H1 (cell line): ENCODE data around the gene ZC3H12C. TPM values are rescaled to one million over a fixed set of nuclear protein-coding genes. Genes with fewer than 3 reads are reported as not detected.

Experiments used
- CTCF ChIA-PET: fragments of 300-600 bp; sonication (Branson Sonifier 250); formaldehyde crosslinking; loops from one replicate; lab custom pipeline; 2021; ENCODE audit not compliant: partially characterized antibody; lab: Charles Lee
- POLR2A ChIA-PET: fragments of 300-600 bp; sonication (Branson Sonifier 250); formaldehyde crosslinking; loops from one replicate; lab custom pipeline; 2021; ENCODE audit warnings: inconsistent platforms; ENCODE audit not compliant: partially characterized antibody; lab: Charles Lee
- DNase-seq, 2 experiments: peaks; one replicate each; pipeline versions ENCODE4 v3.0.0 to v3.0.0-alpha.2; 2010 to 2022; ENCODE audit warnings: low spot score in 2 of 2, low read depth in 1 of 2, mixed read lengths in 1 of 2
- FAIRE-seq: peaks from 2 replicates; lab custom pipeline; 2011; peaks lifted over from hg19 to GRCh38; lab: Jason Lieb, UNC
- H2AFZ ChIP-seq: 2 replicates; pipeline ENCODE4 v1.8.1; 2012; ENCODE audit warnings: low read length, inconsistent platforms
- H2AK5ac ChIP-seq: 2 replicates; pipeline ENCODE4 v1.6.1; 2013; ENCODE audit warnings: low read depth, low read length
- H2BK120ac ChIP-seq: replicated peaks from 2 replicates; pipeline ENCODE3; 2013; ENCODE audit warnings: low read depth, low read length, inconsistent platforms
- H2BK12ac ChIP-seq: 2 replicates; pipeline ENCODE4 v1.6.1; 2013; ENCODE audit warnings: low read depth, low read length
- H2BK15ac ChIP-seq: 2 replicates; pipeline ENCODE4 v1.6.1; 2013; ENCODE audit warnings: low read length
- H2BK20ac ChIP-seq: 2 replicates; pipeline ENCODE4 v1.6.1; 2013; ENCODE audit warnings: low read length
- H2BK5ac ChIP-seq: 2 replicates; pipeline ENCODE4 v1.6.1; 2013; ENCODE audit warnings: low read depth, low read length
- H3K14ac ChIP-seq: 2 replicates; pipeline ENCODE4 v1.6.1; 2013; ENCODE audit warnings: inconsistent platforms; ENCODE audit not compliant: insufficient read length
- H3K18ac ChIP-seq: 2 replicates; pipeline ENCODE4 v1.6.1; 2013; ENCODE audit warnings: low read length; ENCODE audit errors: extremely low read depth
- H3K23ac ChIP-seq: 2 replicates; pipeline ENCODE4 v1.6.1; 2013; ENCODE audit warnings: inconsistent platforms; ENCODE audit not compliant: insufficient read length
- H3K23me2 ChIP-seq: 2 replicates; pipeline ENCODE4 v1.6.1; 2013; ENCODE audit warnings: low read depth, low read length
- H3K27ac ChIP-seq: 2 replicates; pipeline ENCODE4 v1.6.1; 2011; ENCODE audit warnings: low read depth, low read length, inconsistent platforms
- H3K27me3 ChIP-seq, 4 experiments: replicated peaks in 1 of 4; 1 replicate in 1 of 4; 2 replicates in 3 of 4; pipeline versions ENCODE4 v1.6.1 to v1.8.1; 2011 to 2013; ENCODE audit warnings: low read length in 3 of 4, mild to moderate bottlenecking in 3 of 4, inconsistent platforms in 2 of 4, mixed read lengths in 2 of 4, moderate library complexity in 1 of 4; ENCODE audit not compliant: control insufficient read depth in 3 of 4, insufficient read depth in 3 of 4; ENCODE audit errors: extremely low read depth in 1 of 4
- H3K36me3 ChIP-seq, 4 experiments: 2 replicates each; pipeline versions ENCODE4 v1.6.1 to v1.8.1; 2011 to 2013; ENCODE audit warnings: mild to moderate bottlenecking in 4 of 4, low read length in 3 of 4, moderate library complexity in 2 of 4, control low read depth in 1 of 4, inconsistent platforms in 1 of 4; ENCODE audit not compliant: insufficient read depth in 4 of 4, control insufficient read depth in 2 of 4
- H3K4ac ChIP-seq: replicated peaks from 2 replicates; pipeline ENCODE3; 2013; ENCODE audit warnings: low read length, low read depth, mixed read lengths, inconsistent platforms; ENCODE audit not compliant: insufficient read length
- H3K4me1 ChIP-seq, 4 experiments: replicated peaks in 1 of 4; 1 replicate in 1 of 4; 2 replicates in 3 of 4; pipeline versions ENCODE4 v1.6.1 to v1.8.1; 2011 to 2013; ENCODE audit warnings: low read length in 3 of 4, inconsistent platforms in 2 of 4, mixed read lengths in 1 of 4; ENCODE audit not compliant: insufficient read depth in 4 of 4, control insufficient read depth in 3 of 4
- H3K4me2 ChIP-seq, 2 experiments: 2 replicates each; pipeline versions ENCODE4 v1.6.1 to v1.8.1; 2011 to 2013; ENCODE audit warnings: low read depth in 2 of 2, low read length in 2 of 2, control low read depth in 1 of 2, inconsistent platforms in 1 of 2, mild to moderate bottlenecking in 1 of 2; ENCODE audit not compliant: insufficient read depth in 1 of 2
- H3K4me3 ChIP-seq, 4 experiments: fragments of 200-600, 300-600 bp in 1 of 4; sonication (generic), shearing (Covaris generic), sonication (Bioruptor Twin) in 1 of 4; 2 replicates each; pipeline versions ENCODE4 v1.5.1 to v1.8.1; 2011 to 2016; ENCODE audit warnings: low read length in 4 of 4, low read depth in 3 of 4, control low read depth in 2 of 4, inconsistent platforms in 2 of 4, mild to moderate bottlenecking in 2 of 4, mixed read lengths in 1 of 4, moderate library complexity in 1 of 4; ENCODE audit not compliant: insufficient read depth in 2 of 4; ENCODE audit errors: extremely low read depth in 1 of 4
- H3K56ac ChIP-seq: replicated peaks from 2 replicates; pipeline ENCODE3; 2013; ENCODE audit warnings: low read depth, mild to moderate bottlenecking, mixed read lengths, low read length, inconsistent platforms; ENCODE audit not compliant: insufficient read length
- H3K79me1 ChIP-seq: 2 replicates; pipeline ENCODE4 v1.6.1; 2013; ENCODE audit warnings: low read depth, low read length, control low read depth
- H3K79me2 ChIP-seq, 2 experiments: 2 replicates each; pipeline versions ENCODE4 v1.6.1 to v1.8.1; 2012 to 2013; ENCODE audit warnings: low read length in 2 of 2, mild to moderate bottlenecking in 2 of 2, inconsistent platforms in 1 of 2; ENCODE audit not compliant: insufficient read depth in 2 of 2, control insufficient read depth in 1 of 2
- H3K9ac ChIP-seq, 4 experiments: replicated peaks in 1 of 4; 1 replicate in 1 of 4; 2 replicates in 3 of 4; pipeline versions ENCODE4 v1.6.1 to v1.8.1; 2011 to 2013; ENCODE audit warnings: low read depth in 3 of 4, low read length in 3 of 4, control low read depth in 2 of 4, mild to moderate bottlenecking in 2 of 4, moderate library complexity in 2 of 4, inconsistent platforms in 1 of 4; ENCODE audit errors: extremely low read depth in 1 of 4
- H3K9me3 ChIP-seq, 2 experiments: 2 replicates each; pipeline versions ENCODE4 v1.6.1 to v1.8.1; 2012 to 2013; ENCODE audit warnings: mild to moderate bottlenecking in 2 of 2, moderate library complexity in 2 of 2, control low read depth in 1 of 2, inconsistent platforms in 1 of 2, low read depth in 1 of 2, low read length in 1 of 2, mixed read lengths in 1 of 2; ENCODE audit not compliant: insufficient read depth in 2 of 2
- H4K20me1 ChIP-seq, 2 experiments: replicated peaks in 1 of 2; 2 replicates each; pipeline versions ENCODE3 to v1.8.1; 2011 to 2013; ENCODE audit warnings: inconsistent platforms in 2 of 2, low read length in 2 of 2, mild to moderate bottlenecking in 1 of 2; ENCODE audit not compliant: insufficient read depth in 2 of 2, control insufficient read depth in 1 of 2
- H4K5ac ChIP-seq: 2 replicates; pipeline ENCODE4 v1.6.1; 2013; ENCODE audit warnings: low read length, low read depth, mixed read lengths, inconsistent platforms; ENCODE audit not compliant: insufficient read length
- H4K8ac ChIP-seq: 2 replicates; pipeline ENCODE4 v1.8.0; 2013; ENCODE audit warnings: mild to moderate bottlenecking, moderate library complexity, low read length, inconsistent platforms; ENCODE audit not compliant: insufficient read depth; ENCODE audit errors: extremely low read depth
- H4K91ac ChIP-seq: replicated peaks from 2 replicates; pipeline ENCODE3; 2013; ENCODE audit warnings: low read length, mixed read lengths, inconsistent platforms; ENCODE audit not compliant: insufficient read length
- BRCA1 ChIP-seq: IDR thresholded peaks from 2 replicates; pipeline ENCODE4 v1.6.1; 2012; ENCODE audit warnings: low read depth, low read length, improper control_type of control experiment
- CHD2 ChIP-seq: IDR thresholded peaks from 2 replicates; pipeline ENCODE4 v1.6.1; 2012; ENCODE audit warnings: low read length, improper control_type of control experiment
- EZH2 ChIP-seq: fragments of 200-600 bp; sonication (generic); IDR thresholded peaks from 2 replicates; pipeline ENCODE4 v1.7.1; 2012; ENCODE audit warnings: low read depth, mild to moderate bottlenecking, moderate library complexity, low read length, inconsistent platforms; ENCODE audit not compliant: severe bottlenecking
- MAFK ChIP-seq: IDR thresholded peaks from 2 replicates; pipeline ENCODE4 v1.6.1; 2012; ENCODE audit warnings: low read depth, mild to moderate bottlenecking, improper control_type of control experiment, low read length
- RNF2 ChIP-seq: fragments of 200-900, 300-1000 bp; sonication (generic); IDR thresholded peaks from 2 replicates; pipeline ENCODE4 v1.7.1; 2016; ENCODE audit warnings: borderline replicate concordance, low read depth, mild to moderate bottlenecking, antibody characterized with exemption, low read length; ENCODE audit not compliant: poor library complexity, severe bottlenecking; ENCODE audit errors: missing control alignments
- ZNF274 ChIP-seq: IDR thresholded peaks from 2 replicates; pipeline ENCODE4 v1.7.0; 2012; ENCODE audit warnings: low read length, borderline replicate concordance; ENCODE audit errors: extremely low read depth
- WGBS, 2 experiments: shearing (Covaris generic) in 1 of 2; methylation state at CpG; one replicate each; pipeline versions ENCODE4 v1.1.6 to v1.1.7; 2013 to 2015; ENCODE audit warnings: low lambda C conversion rate in 2 of 2, mixed read lengths in 2 of 2, inconsistent platforms in 1 of 2, low coverage in 1 of 2, missing lambda C conversion rate in 1 of 2; ENCODE audit not compliant: insufficient replicate concordance in 2 of 2, insufficient coverage in 1 of 2, insufficient read length in 1 of 2; ENCODE audit errors: extremely low coverage in 1 of 2, missing lambda C conversion rate in 1 of 2; 5-methylcytosine and 5-hydroxymethylcytosine counted together
- polyA plus RNA-seq, 7 experiments: library from polyadenylated mRNA; depleted of rRNA in 3 of 7; stranded (reverse) in 5 of 7; unstranded in 2 of 7; fragments of >200 nt in 5 of 7; fragments of 200-250 nt in 2 of 7; gene quantifications; 1 replicate in 5 of 7; 2 replicates in 1 of 7; 4 replicates in 1 of 7; pipeline versions ENCODE4 v1.2.1 to v1.2.3, GENCODE V29; 2011 to 2013; ENCODE audit warnings: missing spikeins in 2 of 7, mixed read lengths in 2 of 7
- total RNA-seq: library from RNA; stranded (reverse); fragmentation: NEBNext Ultra II Directional; extraction: Animal tissue kit (Norgen Biotek cat#: 25700); gene quantifications from 2 replicates; pipeline ENCODE4 v1.2.1, GENCODE V29; 2021

The ZC3H12C gene
- total and polyA plus RNA-seq, 2 of the 8 experiments (the other 6 are each of a cell fraction or from before 2014, with no cell fraction given): 2.0 to 2.7 TPM

- Histone ChIP-seq H3K9ac (no peak overlapping the region), H3K27me3 (no peaks in the 10 kb centered on the region), H3K23me2 (no peaks in the 10 kb centered on the region), H3K14ac (no peak overlapping the region), H3K4ac (no peak overlapping the region), H4K20me1 (no peaks in the 10 kb centered on the region), H3K4me2 (no peak overlapping the region), H4K8ac (no peak overlapping the region), H2BK12ac (no peak overlapping the region), H3K36me3 (peaks cover 4 to 7% (median 6%) of the 10 kb centered on the region in 4 experiments; a peak in 3 of 8 replicates), H3K18ac (no peak overlapping the region), H3K9me3 (no peaks in the 10 kb centered on the region), H3K27ac (no peak overlapping the region), H4K5ac (no peak overlapping the region), H2BK120ac (no peak overlapping the region), H2AFZ (no peak overlapping the region), H3K79me1 (no peaks in the 10 kb centered on the region), H2BK20ac (no peak overlapping the region), H3K56ac (no peak overlapping the region), H3K79me2 (no peaks in the 10 kb centered on the region), H4K91ac (no peak overlapping the region), H3K23ac (no peak overlapping the region), H2BK5ac (no peak overlapping the region), H3K4me1 (no peaks in the 10 kb centered on the region), H3K4me3 (no peak overlapping the region), H2BK15ac (no peak overlapping the region), H2AK5ac (no peak overlapping the region)
- ChIA-PET POLR2A (interaction anchor here (0.7 kb wide), 1 partner anchor 9 kb away, joined by 3 read pairs; no protein-coding TSS in a partner anchor), CTCF (interaction anchor here (0.6 to 1.1 kb wide), 2 partner anchors 30 to 312 kb away, joined by 3 read pairs; no protein-coding TSS in a partner anchor)
- FAIRE-seq (no peak), DNase-seq (no peak)
- WGBS, 2 experiments: 81% methylated on average over 4 of the region's 4 CpGs; no CpG with 5 or more reads in 1 of the 2 experiments
- TF ChIP-seq CHD2 (no peak), RNF2 (no peak), BRCA1 (no peak), ZNF274 (no peak), MAFK (no peak), EZH2 (no peak)
These were observed 63.3 kb downstream of the ZC3H12C start for GRCh38 chr11:110156503-110156902.
